GM12878 (cell line): Measurements from ENCODE around the gene EOMES. TPM values are rescaled to one million over a fixed set of nuclear protein-coding genes. Genes with fewer than 3 reads are reported as not detected.

ENCODE experiments used
- ATAC-seq: fragments of 200-7000 bp; cut with Tn5 transposase; 3 replicates; pipeline ENCODE4 v1.9.1; 2020; ENCODE audit warnings: mild to moderate bottlenecking, moderate library complexity
- BruUV-seq: library from RNA; stranded (reverse); fragments of 400-500 nt; replicated peaks from 2 replicates; lab custom pipeline; 2021; lab: Mats Ljungman, UMichigan
- CTCF ChIA-PET: fragments of 300-600 bp; sonication (Branson Sonifier 250); formaldehyde crosslinking; extraction: SDS; loops from one replicate; lab custom pipeline; 2021; ENCODE audit warnings: inconsistent platforms; lab: Yijun Ruan, JAX
- POLR2A ChIA-PET: fragments of 350-600 bp; formaldehyde crosslinking; extraction: SDS; loops from one replicate; lab custom pipeline; 2021; ENCODE audit warnings: inconsistent platforms; lab: Charles Lee
- RAD21 ChIA-PET: fragments of 300-600 bp; sonication (Branson Sonifier 250); formaldehyde crosslinking; loops from one replicate; lab custom pipeline; 2023; ENCODE audit warnings: antibody characterized with exemption; ENCODE audit not compliant: unreplicated experiment; lab: Charles Lee
- SMC1A ChIA-PET: fragments of 300-600 bp; sonication (Branson Sonifier 250); formaldehyde crosslinking; loops from one replicate; lab custom pipeline; 2023; ENCODE audit not compliant: unreplicated experiment, uncharacterized antibody; lab: Charles Lee
- DNase-seq: peaks from one replicate; pipeline ENCODE4 v3.0.0-alpha.2; 2011; ENCODE audit warnings: low read depth, low spot score
- FAIRE-seq: peaks from 3 replicates; lab custom pipeline; 2011; peaks lifted over from hg19 to GRCh38; lab: Jason Lieb, UNC
- H2AFZ ChIP-seq: 2 replicates; pipeline ENCODE4 v1.6.0; 2011; ENCODE audit warnings: low read depth, low read length, control low read depth; ENCODE audit not compliant: control insufficient read depth
- H3K27ac ChIP-seq: 2 replicates; pipeline ENCODE4 v1.5.1; 2011; ENCODE audit warnings: control low read depth; ENCODE audit not compliant: control insufficient read depth, insufficient read depth
- H3K27me3 ChIP-seq, 2 experiments: replicated peaks in 1 of 2; 2 replicates each; pipeline versions ENCODE4 v1.6.0 to v1.6.1; 2011; ENCODE audit warnings: low read length in 1 of 2; ENCODE audit not compliant: control insufficient read depth in 2 of 2, insufficient read depth in 2 of 2
- H3K36me3 ChIP-seq, 2 experiments: 2 replicates each; pipeline ENCODE4 v1.5.1; 2011; ENCODE audit warnings: low read length in 1 of 2; ENCODE audit not compliant: control insufficient read depth in 2 of 2, insufficient read depth in 2 of 2
- H3K4me1 ChIP-seq: 2 replicates; pipeline ENCODE4 v1.6.1; 2011; ENCODE audit warnings: mild to moderate bottlenecking, low read length, moderate library complexity, mixed read lengths; ENCODE audit not compliant: control insufficient read depth, insufficient read depth
- H3K4me2 ChIP-seq: 2 replicates; pipeline ENCODE4 v1.6.0; 2011; ENCODE audit warnings: control low read depth; ENCODE audit not compliant: control insufficient read depth, insufficient read depth
- H3K4me3 ChIP-seq: fragments of 200-600 bp; sonication (generic); 2 replicates; pipeline ENCODE4 v1.5.1; 2016
- H3K79me2 ChIP-seq: 2 replicates; pipeline ENCODE4 v1.6.0; 2011; ENCODE audit warnings: low read length; ENCODE audit not compliant: control insufficient read depth, insufficient read depth
- H3K9ac ChIP-seq: 2 replicates; pipeline ENCODE4 v1.8.0; 2011; ENCODE audit warnings: low read length, control low read depth, mixed read lengths; ENCODE audit not compliant: control insufficient read depth, insufficient read depth
- H3K9me3 ChIP-seq: replicated peaks from 3 replicates; pipeline ENCODE4 v1.5.1; 2011; ENCODE audit warnings: mild to moderate bottlenecking, low read length; ENCODE audit not compliant: control insufficient read depth, insufficient read depth
- H4K20me1 ChIP-seq: 2 replicates; pipeline ENCODE4 v1.6.0; 2011; ENCODE audit not compliant: control insufficient read depth, insufficient read depth
- BHLHE40 ChIP-seq, 2 experiments: fragments of 450-650 bp in 1 of 2; IDR thresholded peaks; 2 replicates each; pipeline ENCODE4 v1.6.1; 2011 to 2017; ENCODE audit warnings: low read depth in 2 of 2, borderline replicate concordance in 1 of 2, improper control_type of control experiment in 1 of 2, low read length in 1 of 2, mild to moderate bottlenecking in 1 of 2
- BMI1 ChIP-seq: fragments of 450-650 bp; IDR thresholded peaks from 2 replicates; pipeline ENCODE4 v1.6.1; 2016; ENCODE audit warnings: mild to moderate bottlenecking, moderate library complexity, borderline replicate concordance
- CBX5 ChIP-seq: sonication (generic); IDR thresholded peaks from 2 replicates; pipeline ENCODE4 v1.6.1; 2016; ENCODE audit warnings: low read depth, moderate library complexity, mild to moderate bottlenecking, inconsistent platforms
- DPF2 ChIP-seq: fragments of 450-650 bp; IDR thresholded peaks from 2 replicates; pipeline ENCODE4 v1.6.1; 2017; ENCODE audit warnings: mild to moderate bottlenecking
- FOXM1 ChIP-seq: IDR thresholded peaks from 2 replicates; pipeline ENCODE4 v1.6.1; 2012; ENCODE audit warnings: low read depth, mild to moderate bottlenecking, inconsistent platforms, low read length, moderate library complexity
- IKZF2 ChIP-seq, 2 experiments: fragments of 450-650 bp; IDR thresholded peaks; 2 replicates each; pipeline ENCODE4 v1.6.1; 2017; ENCODE audit warnings: mild to moderate bottlenecking in 2 of 2, moderate library complexity in 2 of 2
- MYB ChIP-seq: fragments of 150-350 bp; IDR thresholded peaks from 2 replicates; pipeline ENCODE4 v1.6.1; 2014; ENCODE audit warnings: mild to moderate bottlenecking, low read depth, low read length, borderline replicate concordance
- NR2C1 ChIP-seq: fragments of 450-650 bp; IDR thresholded peaks from 2 replicates; pipeline ENCODE4 v1.6.1; 2017; ENCODE audit warnings: antibody characterized with exemption, mild to moderate bottlenecking, moderate library complexity
- RB1 ChIP-seq: fragments of 450-650 bp; formaldehyde crosslinking; IDR thresholded peaks from 2 replicates; pipeline ENCODE4 v1.6.1; 2017; ENCODE audit warnings: mild to moderate bottlenecking, borderline replicate concordance
- SMAD1 ChIP-seq: fragments of 450-650 bp; IDR thresholded peaks from 2 replicates; pipeline ENCODE4 v1.6.1; 2018; ENCODE audit warnings: mild to moderate bottlenecking, low read depth; ENCODE audit not compliant: partially characterized antibody
- SPI1 ChIP-seq: IDR thresholded peaks from 2 replicates; pipeline ENCODE4 v1.6.1; 2011; ENCODE audit warnings: low read depth, mild to moderate bottlenecking, low read length, moderate library complexity, borderline replicate concordance; ENCODE audit not compliant: insufficient read depth
- WGBS: methylation state at CpG from one replicate; pipeline ENCODE4 v1.1.6; 2016; ENCODE audit warnings: low lambda C conversion rate; ENCODE audit not compliant: insufficient replicate concordance, insufficient coverage; ENCODE audit errors: missing lambda C conversion rate; 5-methylcytosine and 5-hydroxymethylcytosine counted together
- in situ Hi-C: fragments of 300-500 bp; cut with MboI; formaldehyde crosslinking; loops from 9 replicates; pipeline ENCODE4 v1.14.3; 2018; ENCODE audit warnings: mixed read lengths
- intact Hi-C: fragments of 100-400 bp; cut with micrococcal nuclease; formaldehyde crosslinking; loops from one replicate; pipeline ENCODE4 v1.14.2; 2022; ENCODE audit not compliant: unreplicated experiment
- polyA plus RNA-seq, 11 experiments: library from polyadenylated mRNA; depleted of rRNA in 4 of 11; unstranded in 6 of 11; stranded (reverse) in 5 of 11; fragments of >200 nt; fragmentation: Nextera tagmentation in 4 of 11; fragmentation: Illumina TruSeq in 1 of 11; extraction: Ambion mirVana in 4 of 11; extraction: Trizol in 1 of 11; gene quantifications; 1 replicate in 1 of 11; 2 replicates in 10 of 11; pipeline versions ENCODE4 v1.2.1 to v1.2.3, GENCODE V29; 2011 to 2016; ENCODE audit warnings: inconsistent platforms in 2 of 11, missing spikeins in 2 of 11, low read depth in 1 of 11
- total RNA-seq, 4 experiments: library from RNA; depleted of rRNA in 3 of 4; stranded (reverse); fragments of >200 nt in 3 of 4; fragmentation: Illumina TruSeq in 1 of 4; extraction: Trizol in 1 of 4; gene quantifications; 2 replicates each; pipeline versions ENCODE4 v1.2.1 to v1.2.3, GENCODE V29; 2013 to 2021
- TF ChIP-seq, protein P1 (sequence below): fragments of 450-650 bp; IDR thresholded peaks from 2 replicates; pipeline ENCODE4 v1.6.1; 2017; ENCODE audit warnings: low read depth, mild to moderate bottlenecking, moderate library complexity
- TF ChIP-seq, protein P2 (sequence below): fragments of 450-650 bp; IDR thresholded peaks from 2 replicates; pipeline ENCODE4 v1.6.1; 2017; ENCODE audit warnings: mild to moderate bottlenecking, low read depth, inconsistent platforms; ENCODE audit not compliant: poor library complexity, severe bottlenecking

EOMES gene
- total and polyA plus RNA-seq, 10 of the 15 experiments (the other 5 are each of a cell fraction or from before 2014, with no cell fraction given), result 1.5 to 178 (median 4.5) TPM

DNA sequence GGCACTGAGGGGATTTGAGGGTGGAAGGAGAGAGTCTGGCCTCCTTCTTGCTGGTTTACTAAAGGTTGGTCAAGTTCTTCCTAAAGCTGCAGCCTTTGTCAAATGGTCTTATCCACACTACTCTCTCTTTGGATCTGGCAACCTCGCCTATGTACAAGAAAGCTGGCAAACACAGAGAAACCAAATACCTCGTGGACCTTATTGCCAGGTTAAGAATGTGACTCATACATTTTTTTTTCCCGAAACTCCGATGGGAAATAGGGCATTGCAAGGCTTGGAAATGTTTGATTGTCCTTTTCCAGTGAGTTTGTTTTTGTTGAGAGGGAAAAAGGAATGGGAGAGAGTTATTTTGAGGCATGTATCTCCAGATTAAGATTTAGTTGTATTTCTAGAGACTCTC lies 13.9 kb downstream of the EOMES start:
- H3K27ac ChIP-seq, result no peak overlapping the region
- TF ChIP-seq DPF2, result no peak
- no peak for TF ChIP-seq BMI1
- TF ChIP-seq CBX5, result no peak
- TF ChIP-seq, all 136 proteins: peak for 0
- Histone ChIP-seq H3K4me2 (no peak overlapping the region), H3K4me3 (no peak overlapping the region), H3K79me2 (no peaks in the 10 kb centered on the region), H2AFZ (no peak overlapping the region), H3K27me3 (peaks cover 0 to 3% of the 10 kb centered on the region in 2 experiments; a peak in 2 of 4 replicates), H3K36me3 (no peaks in the 10 kb centered on the region), H4K20me1 (no peaks in the 10 kb centered on the region), H3K4me1 (no peaks in the 10 kb centered on the region), H3K9ac (no peak overlapping the region), H3K9me3 (no peaks in the 10 kb centered on the region)
- CTCF ChIA-PET, result interaction anchor here (0.8 to 2.0 kb wide), 6 partner anchors 11 to 609 kb away, joined by 3 to 9 read pairs (median 3); no protein-coding TSS in a partner anchor
- RAD21 ChIA-PET, result interaction anchor here (1.2 to 2.8 kb wide), 3 partner anchors 14 to 619 kb away, joined by 3 to 17 read pairs (median 9); partner anchors contain the start of gene EOMES
- DNase-seq (no peak), FAIRE-seq (no peak), ATAC-seq (no peak)
- SMC1A ChIA-PET, result interaction anchor here (0.6 to 5.8 kb wide), 9 partner anchors 20 to 636 kb away, joined by 3 to 44 read pairs (median 4); no protein-coding TSS in a partner anchor
- intact Hi-C loops (no loop called here), in situ Hi-C loops (no loop called here)
- 34% methylated on average over 4 of the region's 4 CpGs for WGBS
- POLR2A ChIA-PET, result interaction anchor here (0.6 kb wide), 1 partner anchor 567 kb away, joined by 3 read pairs; no protein-coding TSS in a partner anchor
- no TSS peak for BruUV-seq

DNA sequence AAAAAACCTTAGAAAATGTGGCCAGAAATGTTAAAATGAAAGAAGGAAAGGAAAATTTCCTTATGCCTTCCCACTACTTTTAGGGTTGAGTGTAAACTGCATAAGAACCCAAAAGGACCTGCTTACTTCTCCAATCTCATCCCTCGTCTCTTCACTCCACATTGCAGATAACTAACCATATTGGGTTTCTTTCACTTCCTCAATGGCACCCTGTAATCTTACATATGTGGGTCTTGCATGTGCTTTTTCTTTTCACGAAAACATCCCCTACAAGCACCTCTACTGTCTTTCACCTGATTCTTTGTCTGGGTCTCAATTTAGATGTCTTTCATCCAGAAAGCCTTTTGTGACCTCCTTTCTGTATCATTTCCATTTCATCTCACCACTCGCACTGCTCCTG lies 23.1 kb downstream of the EOMES start:
- Histone ChIP-seq H3K4me2 (no peak overlapping the region), H3K4me3 (no peak overlapping the region), H3K4me1 (no peaks in the 10 kb centered on the region), H3K27me3 (no peaks in the 10 kb centered on the region), H3K79me2 (no peaks in the 10 kb centered on the region), H2AFZ (no peak overlapping the region), H3K27ac (no peak overlapping the region), H3K36me3 (no peaks in the 10 kb centered on the region), H4K20me1 (no peaks in the 10 kb centered on the region), H3K9me3 (no peaks in the 10 kb centered on the region), H3K9ac (no peak overlapping the region)
- in situ Hi-C loops (no loop called here), intact Hi-C loops (no loop called here)
- WGBS, result 43% methylated on average over 3 of the region's 3 CpGs
- ChIA-PET CTCF (no interaction called here), RAD21 (interaction anchor here (1.3 kb wide), 1 partner anchor 13 kb away, joined by 3 read pairs; no protein-coding TSS in a partner anchor), SMC1A (no interaction called here), POLR2A (no interaction called here)
- peak; percentile 59 for FAIRE-seq
- no TSS peak for BruUV-seq
- no peak for DNase-seq
- peak; percentile 88 for ATAC-seq
- TF ChIP-seq SPI1, result peak; percentile 85; the same call in 1 of the 2 replicates
- TF ChIP-seq FOXM1, result no peak
- TF ChIP-seq, protein P1, sequence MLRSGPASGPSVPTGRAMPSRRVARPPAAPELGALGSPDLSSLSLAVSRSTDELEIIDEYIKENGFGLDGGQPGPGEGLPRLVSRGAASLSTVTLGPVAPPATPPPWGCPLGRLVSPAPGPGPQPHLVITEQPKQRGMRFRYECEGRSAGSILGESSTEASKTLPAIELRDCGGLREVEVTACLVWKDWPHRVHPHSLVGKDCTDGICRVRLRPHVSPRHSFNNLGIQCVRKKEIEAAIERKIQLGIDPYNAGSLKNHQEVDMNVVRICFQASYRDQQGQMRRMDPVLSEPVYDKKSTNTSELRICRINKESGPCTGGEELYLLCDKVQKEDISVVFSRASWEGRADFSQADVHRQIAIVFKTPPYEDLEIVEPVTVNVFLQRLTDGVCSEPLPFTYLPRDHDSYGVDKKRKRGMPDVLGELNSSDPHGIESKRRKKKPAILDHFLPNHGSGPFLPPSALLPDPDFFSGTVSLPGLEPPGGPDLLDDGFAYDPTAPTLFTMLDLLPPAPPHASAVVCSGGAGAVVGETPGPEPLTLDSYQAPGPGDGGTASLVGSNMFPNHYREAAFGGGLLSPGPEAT, result peak; percentile 47; the same call in 1 of the 2 replicates
- peak; percentile 29 to 43; a peak in 2 of 4 replicates for TF ChIP-seq IKZF2 (IDR thresholded peaks at IDR 0.05)
- peak in 1 of 2 experiments; percentile 63; a peak in 1 of 4 replicates for TF ChIP-seq BHLHE40 (IDR thresholded peaks at IDR 0.05; ENCODE audit: borderline replicate concordance in 1 of 2, low read depth in 2 of 2, low read length in 1 of 2)
- no peak for TF ChIP-seq CBX5
- TF ChIP-seq RB1, result no peak
- TF ChIP-seq NR2C1, result no peak
- TF ChIP-seq SMAD1, result peak; percentile 41
- TF ChIP-seq, protein P2, sequence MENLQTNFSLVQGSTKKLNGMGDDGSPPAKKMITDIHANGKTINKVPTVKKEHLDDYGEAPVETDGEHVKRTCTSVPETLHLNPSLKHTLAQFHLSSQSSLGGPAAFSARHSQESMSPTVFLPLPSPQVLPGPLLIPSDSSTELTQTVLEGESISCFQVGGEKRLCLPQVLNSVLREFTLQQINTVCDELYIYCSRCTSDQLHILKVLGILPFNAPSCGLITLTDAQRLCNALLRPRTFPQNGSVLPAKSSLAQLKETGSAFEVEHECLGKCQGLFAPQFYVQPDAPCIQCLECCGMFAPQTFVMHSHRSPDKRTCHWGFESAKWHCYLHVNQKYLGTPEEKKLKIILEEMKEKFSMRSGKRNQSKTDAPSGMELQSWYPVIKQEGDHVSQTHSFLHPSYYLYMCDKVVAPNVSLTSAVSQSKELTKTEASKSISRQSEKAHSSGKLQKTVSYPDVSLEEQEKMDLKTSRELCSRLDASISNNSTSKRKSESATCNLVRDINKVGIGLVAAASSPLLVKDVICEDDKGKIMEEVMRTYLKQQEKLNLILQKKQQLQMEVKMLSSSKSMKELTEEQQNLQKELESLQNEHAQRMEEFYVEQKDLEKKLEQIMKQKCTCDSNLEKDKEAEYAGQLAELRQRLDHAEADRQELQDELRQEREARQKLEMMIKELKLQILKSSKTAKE, result peak; percentile 25
- TF ChIP-seq MYB, result no peak
